GM13977 (cell line): ENCODE data around the gene GCSAM.

Source experiments
- DNase-seq: peaks from one replicate; pipeline ENCODE4 v3.0.0; 2012; ENCODE audit warnings: low spot score
- in situ Hi-C: fragments of 300-500 bp; cut with MboI; formaldehyde crosslinking; loops from one replicate; pipeline ENCODE4 v1.12.0; 2022; ENCODE audit warnings: low sequenced_read_pairs, low pct_unique_long_range_greater_than_20kb, mixed read lengths, inconsistent platforms; ENCODE audit not compliant: unreplicated experiment
- TF ChIP-seq, protein P1 (sequence below): IDR thresholded peaks from 2 replicates; pipeline ENCODE4 v1.5.1; 2012; ENCODE audit warnings: mild to moderate bottlenecking, control low read depth; ENCODE audit not compliant: insufficient read depth; ENCODE audit errors: extremely low read depth, missing control alignments

Gene GCSAM

DNA sequence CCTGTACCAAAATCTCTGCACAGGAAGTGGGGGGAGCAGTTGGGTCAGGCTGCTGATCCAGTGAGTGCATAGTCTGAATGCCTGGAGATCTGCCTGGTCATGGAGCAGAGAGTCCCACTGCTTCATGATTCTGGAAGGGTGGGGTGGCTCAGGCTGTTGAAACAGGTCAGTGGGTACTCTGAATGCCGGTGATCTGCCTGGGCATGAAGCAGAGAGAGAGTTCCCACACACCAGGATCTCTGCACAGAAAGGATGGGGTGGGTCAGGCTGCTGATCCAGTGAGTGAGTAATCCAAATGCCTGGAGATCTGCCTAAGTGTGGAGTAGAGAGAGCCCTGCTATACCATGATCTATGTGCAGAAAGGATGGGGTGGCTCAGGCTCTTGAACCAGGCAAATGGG, 16.1 kb upstream of the GCSAM start:
- DNase-seq = no peak
- in situ Hi-C loops = no loop called here
- TF ChIP-seq, protein P1, sequence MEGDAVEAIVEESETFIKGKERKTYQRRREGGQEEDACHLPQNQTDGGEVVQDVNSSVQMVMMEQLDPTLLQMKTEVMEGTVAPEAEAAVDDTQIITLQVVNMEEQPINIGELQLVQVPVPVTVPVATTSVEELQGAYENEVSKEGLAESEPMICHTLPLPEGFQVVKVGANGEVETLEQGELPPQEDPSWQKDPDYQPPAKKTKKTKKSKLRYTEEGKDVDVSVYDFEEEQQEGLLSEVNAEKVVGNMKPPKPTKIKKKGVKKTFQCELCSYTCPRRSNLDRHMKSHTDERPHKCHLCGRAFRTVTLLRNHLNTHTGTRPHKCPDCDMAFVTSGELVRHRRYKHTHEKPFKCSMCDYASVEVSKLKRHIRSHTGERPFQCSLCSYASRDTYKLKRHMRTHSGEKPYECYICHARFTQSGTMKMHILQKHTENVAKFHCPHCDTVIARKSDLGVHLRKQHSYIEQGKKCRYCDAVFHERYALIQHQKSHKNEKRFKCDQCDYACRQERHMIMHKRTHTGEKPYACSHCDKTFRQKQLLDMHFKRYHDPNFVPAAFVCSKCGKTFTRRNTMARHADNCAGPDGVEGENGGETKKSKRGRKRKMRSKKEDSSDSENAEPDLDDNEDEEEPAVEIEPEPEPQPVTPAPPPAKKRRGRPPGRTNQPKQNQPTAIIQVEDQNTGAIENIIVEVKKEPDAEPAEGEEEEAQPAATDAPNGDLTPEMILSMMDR = no peak

DNA sequence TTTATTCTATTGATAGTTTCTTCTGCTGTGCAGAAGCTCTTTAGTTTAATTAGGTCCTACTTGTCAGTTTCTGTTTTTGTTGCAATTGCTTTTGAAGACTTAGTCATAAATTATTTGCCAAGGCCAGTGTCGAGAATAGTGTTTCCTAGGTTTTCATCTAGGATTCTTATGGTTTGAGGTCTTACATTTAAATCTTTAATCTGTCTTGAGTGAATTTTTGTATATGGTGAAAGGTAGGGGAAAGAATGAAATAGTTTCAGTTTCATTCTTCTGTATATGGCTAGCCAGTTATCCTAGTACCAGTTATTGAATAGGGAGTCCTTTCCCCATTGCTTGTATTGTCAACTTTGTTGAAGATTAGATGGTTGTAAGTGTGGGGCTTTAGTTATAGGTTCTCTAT, 10.6 kb upstream of the GCSAM start:
- in situ Hi-C loops = no loop called here
- TF ChIP-seq, protein P1 = no peak
- DNase-seq = no peak

DNA sequence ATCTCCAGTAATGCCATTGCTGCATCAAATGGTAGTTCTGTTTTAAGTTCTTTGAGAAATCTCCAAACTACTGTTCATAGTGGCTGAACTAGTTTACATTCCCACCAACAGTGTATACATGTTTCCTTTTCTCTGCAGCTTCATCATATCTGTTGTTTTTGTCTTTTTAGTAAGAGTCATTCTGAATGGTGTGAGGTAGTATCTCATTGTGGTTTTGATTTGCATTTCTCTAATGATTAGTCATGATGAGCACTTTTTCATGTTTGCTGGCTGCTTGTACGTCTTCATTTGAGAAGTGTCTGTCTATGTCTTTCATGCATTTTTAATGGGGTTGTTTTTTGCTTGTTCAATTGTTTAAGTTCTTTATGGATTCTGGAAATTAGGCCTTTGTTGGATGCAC, 10.2 kb upstream of the GCSAM start:
- DNase-seq = no peak
- TF ChIP-seq, protein P1 = no peak
- in situ Hi-C loops = no loop called here

DNA sequence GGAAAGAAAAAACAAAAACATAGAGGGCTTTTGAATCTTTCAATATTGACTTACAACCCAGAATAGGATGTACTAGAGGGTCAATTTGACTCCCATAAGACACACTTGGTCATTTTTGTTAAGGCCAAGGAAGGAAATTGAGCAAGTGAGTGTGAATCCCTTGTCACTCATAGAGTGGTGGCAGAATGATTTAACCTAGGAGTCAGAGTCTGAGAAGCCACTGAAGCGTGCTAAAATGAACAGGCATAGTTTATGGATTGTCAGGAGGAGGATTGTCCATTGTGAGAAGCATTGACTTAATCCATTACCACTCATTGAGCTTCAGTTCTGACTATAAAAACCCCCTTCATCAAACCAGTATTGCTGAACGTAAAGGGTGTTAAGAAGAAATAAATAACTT, 8.2 kb upstream of the GCSAM start:
- TF ChIP-seq, protein P1 = no peak
- DNase-seq = no peak
- in situ Hi-C loops = no loop called here

DNA sequence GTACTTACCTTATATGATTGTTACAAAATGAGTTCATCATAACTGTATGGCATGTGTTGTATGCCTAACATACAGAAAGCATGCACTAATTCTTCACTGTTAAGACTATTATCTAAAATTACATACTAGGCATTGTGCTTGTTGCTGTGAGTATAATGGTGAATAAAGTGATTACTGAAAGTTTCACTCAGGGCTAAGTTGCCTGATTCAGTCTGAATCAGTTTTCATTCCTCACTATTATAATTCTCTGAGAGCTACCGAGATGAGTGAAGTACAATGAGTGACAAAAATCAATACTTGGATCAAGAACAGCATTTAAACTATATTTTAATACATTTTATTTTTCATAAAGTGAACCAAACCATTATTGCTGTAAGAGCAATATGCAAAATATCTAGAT, 7.5 kb upstream of the GCSAM start:
- in situ Hi-C loops = no loop called here
- DNase-seq = no peak
- TF ChIP-seq, protein P1 = no peak

DNA sequence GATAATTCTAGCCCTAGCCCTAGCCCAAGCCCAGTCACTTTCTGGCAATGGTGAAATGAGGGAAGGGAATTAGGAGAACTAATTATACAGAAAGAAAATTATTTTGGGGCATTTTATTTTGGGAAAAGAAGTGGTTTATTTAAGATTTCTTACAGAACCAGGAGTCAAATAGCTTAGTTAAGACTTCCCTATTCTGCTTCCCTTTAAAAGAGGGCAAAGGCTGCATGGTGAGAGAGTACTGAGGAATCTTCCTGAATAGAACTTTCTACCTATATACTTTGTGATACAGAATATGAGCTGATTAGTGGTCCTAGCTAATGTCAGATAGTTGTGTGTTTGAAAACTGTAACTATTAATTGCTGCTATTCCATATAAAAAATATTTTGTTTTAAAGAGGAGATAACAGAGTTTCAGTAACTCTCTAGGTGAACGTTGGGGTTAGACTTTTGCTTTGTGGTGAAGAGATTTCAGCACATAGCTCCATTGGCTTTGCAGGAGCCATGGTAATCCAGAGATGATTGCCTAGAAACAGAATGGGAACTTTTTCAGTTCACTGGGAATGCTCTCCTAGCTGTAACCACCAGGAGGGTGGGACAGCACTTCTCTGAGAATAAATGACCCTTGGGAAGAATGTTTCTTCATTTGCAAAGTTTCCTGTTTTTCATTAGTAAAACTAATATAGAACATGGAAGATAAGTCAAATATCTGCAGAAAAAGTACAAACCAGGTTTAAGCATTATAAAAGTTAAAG, 5.3 kb upstream of the GCSAM start:
- no peak for DNase-seq
- in situ Hi-C loops = loop anchor here (10.0 kb wide), 1 partner anchor 156 kb away; the partner anchor contains the start of gene SLC9C1
- TF ChIP-seq, protein P1 = no peak
